RWPE1 (cell line): ENCODE data around the gene FOXP4.

Experiments used
- CTCF ChIA-PET: fragments of 350-600 bp; sonication (Branson Sonifier 250); formaldehyde crosslinking; extraction: SDS; loops from one replicate; lab custom pipeline; 2021; lab: Yijun Ruan, JAX
- POLR2A ChIA-PET: fragments of 400-600 bp; formaldehyde crosslinking; extraction: SDS; loops from one replicate; lab custom pipeline; 2020; ENCODE audit warnings: antibody characterized with exemption; ENCODE audit not compliant: low non-redundant PET; lab: Yijun Ruan, JAX
- DNase-seq: peaks from one replicate; pipeline ENCODE4 v3.0.0; 2012; ENCODE audit warnings: low spot score
- H3K27ac ChIP-seq: fragments of 450-650 bp; 2 replicates; pipeline ENCODE4 v1.5.1; 2017
- TF ChIP-seq, protein P1 (sequence below): fragments of 450-650 bp; conservative IDR thresholded peaks from 2 replicates; pipeline ENCODE4 v1.5.1; 2017; ENCODE audit warnings: low read depth, mild to moderate bottlenecking

FOXP4 gene

GRCh38 chr6:41650120-41650519 is 103.9 kb downstream of the FOXP4 start:
- ChIA-PET CTCF (no interaction called here), POLR2A (no interaction called here)
- peak overlapping the region; percentile 47 for H3K27ac ChIP-seq

GRCh38 chr6:41651246-41651961 is 105.2 kb downstream of the FOXP4 start:
- POLR2A ChIA-PET, result no interaction called here
- peak overlapping the region; percentile 47 for H3K27ac ChIP-seq
- CTCF ChIA-PET, result interaction anchor here (0.7 to 2.0 kb wide), 2 partner anchors 32 to 45 kb away, joined by 3 to 9 read pairs; no protein-coding TSS in a partner anchor
- TF ChIP-seq, protein P1, sequence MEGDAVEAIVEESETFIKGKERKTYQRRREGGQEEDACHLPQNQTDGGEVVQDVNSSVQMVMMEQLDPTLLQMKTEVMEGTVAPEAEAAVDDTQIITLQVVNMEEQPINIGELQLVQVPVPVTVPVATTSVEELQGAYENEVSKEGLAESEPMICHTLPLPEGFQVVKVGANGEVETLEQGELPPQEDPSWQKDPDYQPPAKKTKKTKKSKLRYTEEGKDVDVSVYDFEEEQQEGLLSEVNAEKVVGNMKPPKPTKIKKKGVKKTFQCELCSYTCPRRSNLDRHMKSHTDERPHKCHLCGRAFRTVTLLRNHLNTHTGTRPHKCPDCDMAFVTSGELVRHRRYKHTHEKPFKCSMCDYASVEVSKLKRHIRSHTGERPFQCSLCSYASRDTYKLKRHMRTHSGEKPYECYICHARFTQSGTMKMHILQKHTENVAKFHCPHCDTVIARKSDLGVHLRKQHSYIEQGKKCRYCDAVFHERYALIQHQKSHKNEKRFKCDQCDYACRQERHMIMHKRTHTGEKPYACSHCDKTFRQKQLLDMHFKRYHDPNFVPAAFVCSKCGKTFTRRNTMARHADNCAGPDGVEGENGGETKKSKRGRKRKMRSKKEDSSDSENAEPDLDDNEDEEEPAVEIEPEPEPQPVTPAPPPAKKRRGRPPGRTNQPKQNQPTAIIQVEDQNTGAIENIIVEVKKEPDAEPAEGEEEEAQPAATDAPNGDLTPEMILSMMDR, result no peak
- DNase-seq, result no peak

More at GRCh38 chr6:41650120-41650519, 103.9 kb downstream of the FOXP4 start:
- DNase-seq, result no peak
- TF ChIP-seq, protein P1, result no peak
